Neural progenitor cell (in vitro differentiated cells): ENCODE results near the gene UNC93B1.
"Not testable (repeated sequence)": the region's sequence is repeated elsewhere in the genome, so short reads cannot be mapped to it uniquely, and the experiment has no call there.

Experiments
- EZH2phosphoT487 ChIP-seq: fragments of 200-600 bp; sonication (generic); IDR thresholded peaks from 2 replicates; pipeline ENCODE4 v1.6.1; 2017; ENCODE audit warnings: antibody characterized with exemption
- TF ChIP-seq, protein P1 (sequence below): fragments of 200-600 bp; sonication (generic); IDR thresholded peaks from 2 replicates; pipeline ENCODE4 v1.5.1; 2017; ENCODE audit warnings: antibody characterized with exemption, mild to moderate bottlenecking

DNA sequence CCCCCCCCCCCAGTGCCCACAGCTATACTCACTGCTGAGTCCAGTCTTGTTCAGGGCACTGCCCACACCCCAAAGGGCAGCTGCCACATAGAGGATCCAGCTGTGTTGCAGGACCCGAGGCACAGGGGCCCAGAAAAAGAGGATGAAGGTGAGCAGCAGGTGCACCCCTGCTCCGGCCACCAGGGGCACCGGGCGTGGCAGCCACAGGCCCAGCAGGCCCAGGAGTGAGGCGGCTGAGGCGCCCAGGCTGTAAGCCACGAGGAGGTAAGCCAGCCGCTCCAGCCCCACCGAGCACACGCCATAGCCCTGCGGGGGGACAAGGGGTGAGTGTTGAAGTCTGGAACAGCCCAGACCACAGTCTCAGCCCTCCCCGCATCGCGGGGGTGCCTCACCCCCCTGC is 8.3 kb downstream of the UNC93B1 start:
- not testable (repeated sequence) for TF ChIP-seq EZH2phosphoT487
- TF ChIP-seq, protein P1, sequence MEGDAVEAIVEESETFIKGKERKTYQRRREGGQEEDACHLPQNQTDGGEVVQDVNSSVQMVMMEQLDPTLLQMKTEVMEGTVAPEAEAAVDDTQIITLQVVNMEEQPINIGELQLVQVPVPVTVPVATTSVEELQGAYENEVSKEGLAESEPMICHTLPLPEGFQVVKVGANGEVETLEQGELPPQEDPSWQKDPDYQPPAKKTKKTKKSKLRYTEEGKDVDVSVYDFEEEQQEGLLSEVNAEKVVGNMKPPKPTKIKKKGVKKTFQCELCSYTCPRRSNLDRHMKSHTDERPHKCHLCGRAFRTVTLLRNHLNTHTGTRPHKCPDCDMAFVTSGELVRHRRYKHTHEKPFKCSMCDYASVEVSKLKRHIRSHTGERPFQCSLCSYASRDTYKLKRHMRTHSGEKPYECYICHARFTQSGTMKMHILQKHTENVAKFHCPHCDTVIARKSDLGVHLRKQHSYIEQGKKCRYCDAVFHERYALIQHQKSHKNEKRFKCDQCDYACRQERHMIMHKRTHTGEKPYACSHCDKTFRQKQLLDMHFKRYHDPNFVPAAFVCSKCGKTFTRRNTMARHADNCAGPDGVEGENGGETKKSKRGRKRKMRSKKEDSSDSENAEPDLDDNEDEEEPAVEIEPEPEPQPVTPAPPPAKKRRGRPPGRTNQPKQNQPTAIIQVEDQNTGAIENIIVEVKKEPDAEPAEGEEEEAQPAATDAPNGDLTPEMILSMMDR: not testable (repeated sequence)
